GM06990 (cell line): ENCODE results near the gene TNFRSF13B.
"Not testable (repeated sequence)": the region's sequence is repeated elsewhere in the genome, so short reads cannot be mapped to it uniquely, and the experiment has no call there.

Experiments
- DNase-seq: peaks from one replicate; pipeline ENCODE4 v3.0.0-alpha.2; 2011; ENCODE audit not compliant: insufficient read length; ENCODE audit errors: extremely low read depth
- H3K27me3 ChIP-seq: replicated peaks from 2 replicates; pipeline ENCODE4 v1.6.0; 2011; ENCODE audit warnings: low read length; ENCODE audit not compliant: control insufficient read depth, insufficient read depth
- H3K36me3 ChIP-seq: 2 replicates; pipeline ENCODE4 v1.5.1; 2011; ENCODE audit warnings: low read length; ENCODE audit not compliant: control insufficient read depth, insufficient read depth
- H3K4me3 ChIP-seq: replicated peaks from 2 replicates; pipeline ENCODE4 v1.5.1; 2011; ENCODE audit warnings: low read depth, mild to moderate bottlenecking, control low read depth, low read length
- TF ChIP-seq, protein P1 (sequence below): IDR thresholded peaks from 2 replicates; pipeline ENCODE4 v1.5.1; 2011; ENCODE audit warnings: low read length, control low read depth, mild to moderate bottlenecking, inconsistent platforms; ENCODE audit not compliant: insufficient read depth, poor library complexity, severe bottlenecking

The TNFRSF13B gene

DNA sequence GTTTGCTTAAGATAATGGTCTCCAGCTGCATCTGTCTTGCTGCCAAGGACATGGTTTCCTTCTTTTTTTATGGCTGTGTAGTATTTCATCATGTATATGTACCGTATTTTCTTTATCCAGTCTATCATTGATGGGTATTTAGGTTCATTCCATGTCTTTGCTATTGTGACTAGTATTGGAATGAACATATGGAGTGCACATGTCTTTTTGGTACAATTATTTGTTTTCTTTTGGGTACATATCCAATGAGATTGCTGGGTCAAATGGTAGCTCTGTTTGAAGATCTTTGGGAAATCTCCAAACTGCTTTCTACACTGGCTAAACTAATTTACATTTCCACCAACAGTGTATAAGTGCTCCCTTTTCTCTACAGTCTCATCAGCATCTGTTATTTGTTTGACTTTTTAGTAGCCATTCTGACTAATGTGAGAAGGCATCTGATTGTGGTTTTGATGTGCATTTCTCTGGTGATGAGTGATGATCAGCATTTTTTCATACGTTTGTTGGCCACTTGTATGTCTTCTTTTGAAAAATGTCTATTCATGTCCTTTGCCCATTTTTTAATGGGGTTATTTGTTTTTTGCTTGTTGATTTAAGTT lies 66.2 kb downstream of the TNFRSF13B start:
- H3K4me3 ChIP-seq: no peak overlapping the region
- no peak for DNase-seq

DNA sequence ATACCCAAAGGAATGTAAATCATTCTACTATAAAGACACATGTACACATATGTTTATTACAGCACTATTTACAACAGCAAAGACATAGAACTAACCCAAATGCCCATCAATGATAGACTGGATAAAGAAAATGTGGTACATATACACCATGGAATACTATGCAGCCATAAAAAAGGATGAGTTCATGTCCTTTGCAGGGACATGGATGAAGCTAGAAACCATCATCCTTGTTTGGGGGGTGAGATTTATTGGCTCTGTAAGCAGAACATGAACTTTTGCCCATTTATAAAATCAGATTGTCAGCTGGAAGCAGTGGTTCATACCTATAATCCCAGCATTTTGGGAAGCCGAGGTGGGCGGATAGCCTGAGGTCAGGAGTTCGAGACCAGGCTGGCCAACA lies 68.8 kb downstream of the TNFRSF13B start:
- not testable (repeated sequence) for H3K4me3 ChIP-seq, DNase-seq, H3K27me3 ChIP-seq, H3K36me3 ChIP-seq

More for the DNA sequence above, 66.2 kb downstream of the TNFRSF13B start:
- TF ChIP-seq, protein P1, sequence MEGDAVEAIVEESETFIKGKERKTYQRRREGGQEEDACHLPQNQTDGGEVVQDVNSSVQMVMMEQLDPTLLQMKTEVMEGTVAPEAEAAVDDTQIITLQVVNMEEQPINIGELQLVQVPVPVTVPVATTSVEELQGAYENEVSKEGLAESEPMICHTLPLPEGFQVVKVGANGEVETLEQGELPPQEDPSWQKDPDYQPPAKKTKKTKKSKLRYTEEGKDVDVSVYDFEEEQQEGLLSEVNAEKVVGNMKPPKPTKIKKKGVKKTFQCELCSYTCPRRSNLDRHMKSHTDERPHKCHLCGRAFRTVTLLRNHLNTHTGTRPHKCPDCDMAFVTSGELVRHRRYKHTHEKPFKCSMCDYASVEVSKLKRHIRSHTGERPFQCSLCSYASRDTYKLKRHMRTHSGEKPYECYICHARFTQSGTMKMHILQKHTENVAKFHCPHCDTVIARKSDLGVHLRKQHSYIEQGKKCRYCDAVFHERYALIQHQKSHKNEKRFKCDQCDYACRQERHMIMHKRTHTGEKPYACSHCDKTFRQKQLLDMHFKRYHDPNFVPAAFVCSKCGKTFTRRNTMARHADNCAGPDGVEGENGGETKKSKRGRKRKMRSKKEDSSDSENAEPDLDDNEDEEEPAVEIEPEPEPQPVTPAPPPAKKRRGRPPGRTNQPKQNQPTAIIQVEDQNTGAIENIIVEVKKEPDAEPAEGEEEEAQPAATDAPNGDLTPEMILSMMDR: no peak
- Histone ChIP-seq H3K36me3 (no peaks in the 10 kb centered on the region), H3K27me3 (no peaks in the 10 kb centered on the region; the same call in 1 of the 2 replicates)

- Histone ChIP-seq H3K27me3 (no peaks in the 10 kb centered on the region; the same call in 1 of the 2 replicates), H3K36me3 (no peaks in the 10 kb centered on the region), H3K4me3 (no peak overlapping the region)
- TF ChIP-seq, protein P1: no peak
- no peak for DNase-seq
Measured at GRCh38 chr17:16900288-16900882, 71.5 kb downstream of the TNFRSF13B start.

DNA sequence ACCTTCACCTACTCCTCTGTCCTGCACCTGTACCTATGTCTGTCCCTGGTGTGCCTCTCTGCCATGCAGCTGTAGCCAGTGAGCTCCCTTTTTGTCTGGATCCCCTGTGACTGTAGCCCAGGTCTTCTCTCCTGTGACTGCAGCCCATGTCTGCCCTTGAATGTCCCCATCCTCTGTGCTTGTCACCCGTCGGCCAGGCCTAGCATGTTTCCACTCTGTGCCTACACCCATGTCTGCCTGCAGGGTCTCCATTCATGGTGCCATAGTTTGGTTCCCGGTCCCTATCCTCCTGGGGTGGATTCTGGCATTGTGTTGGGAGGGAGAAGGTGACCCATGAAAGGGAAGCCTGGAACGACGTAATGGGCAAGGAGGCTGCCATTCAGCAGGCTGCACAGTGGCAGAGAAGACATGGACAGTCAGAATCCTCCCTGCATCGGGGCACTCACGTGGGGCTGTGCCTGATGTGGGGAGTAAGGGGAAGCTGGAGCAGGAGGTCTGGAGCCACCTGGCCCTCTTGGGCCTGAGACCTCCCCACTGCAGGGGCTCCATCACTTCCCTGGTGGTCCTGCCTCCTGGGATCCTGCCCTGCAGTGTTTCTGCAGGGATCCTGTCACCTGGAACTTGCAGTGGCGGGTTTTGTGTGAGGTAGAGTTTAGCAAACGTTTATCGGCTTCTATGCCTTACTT lies 74.6 kb downstream of the TNFRSF13B start:
- not testable (repeated sequence) for H3K36me3 ChIP-seq, H3K27me3 ChIP-seq, DNase-seq, H3K4me3 ChIP-seq

- H3K36me3 ChIP-seq, H3K27me3 ChIP-seq, H3K4me3 ChIP-seq, DNase-seq: not testable (repeated sequence)
Measured at GRCh38 chr17:16896235-16896634, 75.7 kb downstream of the TNFRSF13B start.

- not testable (repeated sequence) for DNase-seq, H3K36me3 ChIP-seq, H3K27me3 ChIP-seq, H3K4me3 ChIP-seq
Measured at GRCh38 chr17:16893527-16893926, 78.4 kb downstream of the TNFRSF13B start.

GRCh38 chr17:16892876-16893454 lies 79.0 kb downstream of the TNFRSF13B start:
- not testable (repeated sequence) for H3K4me3 ChIP-seq, DNase-seq, H3K27me3 ChIP-seq, H3K36me3 ChIP-seq

GRCh38 chr17:16889088-16889465 lies 82.8 kb downstream of the TNFRSF13B start:
- TF ChIP-seq, protein P1: no peak
- no peaks in the 10 kb centered on the region for H3K27me3 ChIP-seq
- no peak for DNase-seq
- H3K4me3 ChIP-seq: no peak overlapping the region
- no peaks in the 10 kb centered on the region for H3K36me3 ChIP-seq
